Cardiac atrium fibroblast (primary cell): Measurements from ENCODE around the gene GRAMD2A. TPM values are rescaled to one million over a fixed set of nuclear protein-coding genes. Genes with fewer than 3 reads are reported as not detected.

Experiments
- total RNA-seq: library from RNA; depleted of rRNA; stranded (reverse); fragments of >200 nt; gene quantifications from 2 replicates; pipeline ENCODE4 v1.2.3, GENCODE V29; 2015

The GRAMD2A gene
- not detected in 2 replicates for total RNA-seq

DNA sequence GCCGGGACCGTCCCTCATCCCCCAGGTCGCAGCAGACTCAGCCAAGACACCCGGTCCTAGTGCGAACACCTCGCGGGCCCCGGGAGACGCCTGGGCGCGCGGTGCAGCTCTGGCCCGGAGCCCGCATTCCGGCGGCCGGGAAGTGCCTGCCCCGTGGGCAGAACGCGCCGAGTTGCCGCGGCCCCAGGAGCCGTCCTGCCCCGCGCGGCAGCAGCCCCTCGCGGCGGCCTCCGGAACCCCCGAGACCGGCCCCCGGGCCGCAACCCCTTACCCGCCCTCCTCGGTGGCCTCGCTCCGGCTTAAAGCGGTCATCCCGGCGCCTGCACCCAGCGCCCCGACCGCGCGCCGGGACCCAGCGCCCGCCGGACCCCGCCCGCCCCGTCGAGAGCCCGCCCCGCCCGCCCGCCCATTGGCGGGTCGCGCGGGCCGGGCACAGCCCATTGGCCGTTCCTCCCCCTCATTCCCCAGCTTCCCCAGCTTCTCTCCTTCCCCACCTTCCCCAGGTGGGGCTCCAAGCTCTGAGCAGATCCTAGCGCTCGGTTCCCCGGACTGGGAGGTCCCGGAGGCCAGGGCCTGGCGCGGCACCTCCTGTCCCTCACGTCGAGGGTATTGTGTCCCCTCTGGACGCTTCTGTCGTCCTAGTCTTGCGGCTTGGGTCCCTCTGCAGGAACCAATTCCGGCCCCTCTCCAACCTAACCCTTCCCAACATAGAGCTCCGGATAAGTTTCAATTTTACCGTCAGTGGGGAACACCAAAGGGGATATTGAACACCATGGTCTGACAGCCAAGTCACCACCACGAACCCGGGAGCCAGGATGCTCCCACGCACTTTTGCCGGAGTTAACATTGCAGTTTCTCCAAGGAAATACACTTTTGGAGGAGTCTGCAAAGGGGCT lies at the start of gene GRAMD2A:
TSS of gene GRAMD2A (minus strand) at position 328 of the 896 bp plus-strand sequence.

DNA sequence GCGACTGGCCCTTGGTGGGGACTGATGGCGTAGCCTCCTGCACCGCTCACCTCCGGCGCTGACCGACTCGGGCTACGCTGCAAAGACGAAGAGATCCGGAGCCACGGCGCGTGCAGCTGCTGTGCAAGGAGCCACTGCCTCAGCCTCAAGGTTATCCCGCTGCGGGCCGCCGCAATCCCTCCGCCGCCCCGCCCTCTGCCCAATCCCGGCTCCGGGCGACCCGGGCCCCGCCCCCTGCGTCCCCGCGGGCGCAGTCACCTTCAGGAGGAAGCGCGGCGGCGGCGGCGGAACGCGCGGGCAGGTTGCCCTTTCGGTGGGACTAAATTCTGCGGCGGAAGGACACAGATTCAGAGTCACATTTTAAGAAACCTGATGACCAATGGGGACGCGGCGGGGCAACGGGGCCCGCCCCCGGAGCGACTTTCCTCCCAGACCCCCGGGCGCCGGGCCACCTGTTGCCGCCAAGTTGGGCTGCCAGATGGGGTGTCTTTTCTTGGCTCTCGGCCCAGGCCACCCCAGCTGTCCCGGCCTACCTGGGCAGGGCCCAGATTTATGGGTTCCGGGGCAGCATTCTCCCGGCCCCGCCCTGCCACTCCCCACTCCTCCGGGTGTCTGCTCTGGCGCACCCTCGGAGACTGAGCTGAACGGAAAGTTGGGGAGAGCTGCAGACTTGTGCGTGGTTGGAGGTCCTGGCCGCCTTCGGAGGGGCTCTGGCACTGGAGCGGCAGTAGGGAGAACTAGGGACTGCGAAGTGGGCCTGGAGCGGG lies 33.7 kb upstream of the GRAMD2A start, which contains the start of gene PKM:
TSS of gene PKM (minus strand) at position 125 of the 767 bp plus-strand sequence. CDS start 12,093 bp downstream, outside the sequence.

DNA sequence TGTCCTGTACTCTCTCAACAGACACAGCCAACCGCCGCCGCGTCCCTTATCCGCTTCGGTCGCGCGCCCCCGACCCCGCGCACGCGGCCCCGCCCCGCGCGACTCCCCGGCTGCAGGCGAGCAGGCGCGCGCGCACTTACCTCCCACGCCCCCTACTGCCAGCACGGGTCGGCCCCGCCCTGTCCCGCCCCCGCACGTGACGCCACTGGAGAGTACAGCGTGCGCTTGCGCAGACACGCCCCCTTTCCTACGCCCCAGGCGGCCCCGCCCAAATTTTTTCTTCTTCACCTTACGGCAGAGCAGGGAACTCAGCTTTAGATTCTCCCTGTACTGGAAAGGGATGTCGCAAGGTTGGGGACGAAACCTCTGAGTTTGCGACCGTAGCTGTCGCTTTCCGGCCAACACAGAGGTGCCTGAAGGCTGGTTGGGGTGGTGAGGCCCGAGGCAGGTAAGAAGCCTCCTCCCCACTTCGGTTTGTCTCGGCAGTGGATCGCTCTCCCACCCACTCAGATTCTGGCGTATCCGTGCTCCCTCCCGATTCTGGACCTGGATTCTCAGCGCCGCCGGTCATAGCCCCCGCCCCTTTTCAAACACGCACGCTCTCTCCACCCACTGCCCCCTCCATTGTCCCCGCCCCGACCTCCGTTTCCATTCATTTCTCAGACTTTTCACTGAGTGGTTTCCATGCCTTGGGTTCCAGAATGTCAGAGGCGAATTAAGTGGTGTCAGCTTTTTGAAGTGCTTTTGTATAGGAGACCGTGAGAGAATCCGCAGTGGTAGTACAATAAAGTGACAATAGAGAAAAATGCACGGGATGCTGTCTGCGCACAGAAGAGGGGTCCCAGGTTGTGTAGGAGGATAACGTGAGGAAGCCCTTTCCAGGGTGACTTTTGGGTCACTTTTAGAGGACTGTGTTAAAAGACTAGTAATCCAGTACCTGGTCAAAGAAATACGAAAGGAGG lies 79.3 kb downstream of the GRAMD2A start, which contains the start of the genes MYO9A and SENP8:
TSS of gene MYO9A (minus strand) at position 134 of the 962 bp plus-strand sequence. CDS start 71,587 bp downstream, outside the sequence.
TSS of gene SENP8 (plus strand) at position 387 of the 962 bp plus-strand sequence. CDS start 21,221 bp downstream, outside the sequence.

Other genes starting within 250 kb of the GRAMD2A start
- 13.2 and 18.8 TPM in 2 replicates for gene MYO9A, start 79.6 kb downstream of the GRAMD2A start, total RNA-seq
- gene SENP8, start 79.4 kb downstream of the GRAMD2A start, total RNA-seq, result 1.5 and 3.8 TPM in 2 replicates
- gene PKM, start 33.4 kb upstream of the GRAMD2A start, total RNA-seq, result 1,517 and 1,826 TPM in 2 replicates
- gene PARP6, start 74.8 kb upstream of the GRAMD2A start, total RNA-seq, result 13.6 and 19.3 TPM in 2 replicates
- gene CELF6, start 122.4 kb upstream of the GRAMD2A start, total RNA-seq, result 0.54 TPM in 1 of 2 replicates, not detected in the other
- 141 and 147 TPM in 2 replicates for gene HEXA, start 178.2 kb upstream of the GRAMD2A start, total RNA-seq
- gene TMEM202, start 200.5 kb upstream of the GRAMD2A start, total RNA-seq, result not detected in 2 replicates